ENCODE data around the gene TGIF2. TPM values are rescaled to one million over a fixed set of nuclear protein-coding genes. Genes with fewer than 3 reads are reported as not detected.

Gene TGIF2
- total RNA-seq, 1 experiment from 2014 or later = 71.1 TPM

DNA sequence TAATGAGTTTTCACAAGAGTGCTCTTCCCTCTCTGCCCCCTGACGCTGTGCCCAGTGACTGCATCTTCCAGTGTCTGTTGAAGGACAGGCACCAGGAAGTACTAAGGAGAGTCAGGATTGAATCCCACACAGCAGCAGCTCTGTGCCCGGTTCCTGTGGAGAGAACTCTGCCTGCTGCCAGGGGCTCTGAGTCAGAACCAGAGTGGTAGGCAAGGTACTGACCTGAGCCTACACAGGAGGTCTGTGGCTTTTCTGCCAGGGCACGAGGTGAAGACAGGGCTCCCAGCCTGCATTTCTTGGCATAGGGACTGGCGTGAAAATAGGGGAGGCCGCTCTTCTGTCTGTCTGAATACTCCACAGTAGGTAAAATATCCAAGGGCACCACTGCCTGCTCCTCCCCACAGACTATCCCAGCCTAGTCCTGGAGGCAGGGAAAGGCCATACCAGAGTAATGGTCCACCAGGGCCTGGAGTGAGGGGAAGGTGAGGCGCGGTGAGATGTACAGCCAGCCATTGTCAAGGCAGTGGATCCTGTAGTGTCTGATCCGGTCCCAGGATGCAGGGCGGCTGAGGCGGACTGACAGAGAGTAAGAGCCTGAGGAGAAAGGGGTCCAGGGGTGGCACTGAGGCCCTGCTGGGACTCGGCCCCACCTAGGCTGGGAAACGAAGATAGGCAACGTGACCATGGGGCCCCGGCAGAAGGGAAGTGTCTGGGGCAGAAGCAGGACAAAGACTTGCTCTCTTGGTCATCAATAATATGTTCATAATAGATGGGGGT lies 41.6 kb downstream of the TGIF2 start:
- peaks cover 30% of the 10 kb centered on the region for H3K36me3 Mint-ChIP-seq
- H3K27ac Mint-ChIP-seq = peak overlapping the region; percentile 22; the same call in 1 of the 2 replicates
- no peak overlapping the region for H3K4me3 Mint-ChIP-seq
- ATAC-seq = no peak
- H3K27me3 Mint-ChIP-seq (ENCODE audit: low read depth) = no peaks in the 10 kb centered on the region
- ChIA-PET CTCF (interaction anchor here (1.4 kb wide), 2 partner anchors 10 to 248 kb away, joined by 4 to 5 read pairs; partner anchors contain the start of gene RAB5IF), POLR2A (no interaction called here)
- no peak for DNase-seq (ENCODE audit: low spot score)
- TF ChIP-seq FOXP1 (CRISPR knock-in tag; IDR thresholded peaks at IDR 0.05; ENCODE audit: borderline replicate concordance) (no peak), RORB (CRISPR knock-in tag; IDR thresholded peaks at IDR 0.05) (no peak), IRF2 (CRISPR knock-in tag; IDR thresholded peaks at IDR 0.05; ENCODE audit: borderline replicate concordance, low read depth) (no peak), HMGA2 (CRISPR knock-in tag; IDR thresholded peaks at IDR 0.05) (no peak), AFF4 (CRISPR knock-in tag; IDR thresholded peaks at IDR 0.05; ENCODE audit: borderline replicate concordance) (no peak), HMGXB4 (CRISPR knock-in tag; IDR thresholded peaks at IDR 0.05) (no peak), ESRRA (CRISPR knock-in tag; IDR thresholded peaks at IDR 0.05; ENCODE audit: borderline replicate concordance) (no peak), PRDM15 (CRISPR knock-in tag; IDR thresholded peaks at IDR 0.05) (no peak), CTCF (IDR thresholded peaks at IDR 0.05) (no peak)
- TF ChIP-seq, protein P1, sequence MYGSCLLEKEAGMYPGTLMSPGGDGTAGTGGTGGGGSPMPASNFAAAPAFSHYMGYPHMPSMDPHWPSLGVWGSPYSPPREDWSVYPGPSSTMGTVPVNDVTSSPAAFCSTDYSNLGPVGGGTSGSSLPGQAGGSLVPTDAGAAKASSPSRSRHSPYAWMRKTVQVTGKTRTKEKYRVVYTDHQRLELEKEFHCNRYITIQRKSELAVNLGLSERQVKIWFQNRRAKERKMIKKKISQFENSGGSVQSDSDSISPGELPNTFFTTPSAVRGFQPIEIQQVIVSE (CRISPR knock-in tag; IDR thresholded peaks at IDR 0.05; ENCODE audit: borderline replicate concordance) = no peak
- TF ChIP-seq, protein P2, sequence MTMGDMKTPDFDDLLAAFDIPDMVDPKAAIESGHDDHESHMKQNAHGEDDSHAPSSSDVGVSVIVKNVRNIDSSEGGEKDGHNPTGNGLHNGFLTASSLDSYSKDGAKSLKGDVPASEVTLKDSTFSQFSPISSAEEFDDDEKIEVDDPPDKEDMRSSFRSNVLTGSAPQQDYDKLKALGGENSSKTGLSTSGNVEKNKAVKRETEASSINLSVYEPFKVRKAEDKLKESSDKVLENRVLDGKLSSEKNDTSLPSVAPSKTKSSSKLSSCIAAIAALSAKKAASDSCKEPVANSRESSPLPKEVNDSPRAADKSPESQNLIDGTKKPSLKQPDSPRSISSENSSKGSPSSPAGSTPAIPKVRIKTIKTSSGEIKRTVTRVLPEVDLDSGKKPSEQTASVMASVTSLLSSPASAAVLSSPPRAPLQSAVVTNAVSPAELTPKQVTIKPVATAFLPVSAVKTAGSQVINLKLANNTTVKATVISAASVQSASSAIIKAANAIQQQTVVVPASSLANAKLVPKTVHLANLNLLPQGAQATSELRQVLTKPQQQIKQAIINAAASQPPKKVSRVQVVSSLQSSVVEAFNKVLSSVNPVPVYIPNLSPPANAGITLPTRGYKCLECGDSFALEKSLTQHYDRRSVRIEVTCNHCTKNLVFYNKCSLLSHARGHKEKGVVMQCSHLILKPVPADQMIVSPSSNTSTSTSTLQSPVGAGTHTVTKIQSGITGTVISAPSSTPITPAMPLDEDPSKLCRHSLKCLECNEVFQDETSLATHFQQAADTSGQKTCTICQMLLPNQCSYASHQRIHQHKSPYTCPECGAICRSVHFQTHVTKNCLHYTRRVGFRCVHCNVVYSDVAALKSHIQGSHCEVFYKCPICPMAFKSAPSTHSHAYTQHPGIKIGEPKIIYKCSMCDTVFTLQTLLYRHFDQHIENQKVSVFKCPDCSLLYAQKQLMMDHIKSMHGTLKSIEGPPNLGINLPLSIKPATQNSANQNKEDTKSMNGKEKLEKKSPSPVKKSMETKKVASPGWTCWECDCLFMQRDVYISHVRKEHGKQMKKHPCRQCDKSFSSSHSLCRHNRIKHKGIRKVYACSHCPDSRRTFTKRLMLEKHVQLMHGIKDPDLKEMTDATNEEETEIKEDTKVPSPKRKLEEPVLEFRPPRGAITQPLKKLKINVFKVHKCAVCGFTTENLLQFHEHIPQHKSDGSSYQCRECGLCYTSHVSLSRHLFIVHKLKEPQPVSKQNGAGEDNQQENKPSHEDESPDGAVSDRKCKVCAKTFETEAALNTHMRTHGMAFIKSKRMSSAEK (CRISPR knock-in tag; IDR thresholded peaks at IDR 0.05; ENCODE audit: borderline replicate concordance) = no peak
- TF ChIP-seq, protein P3, sequence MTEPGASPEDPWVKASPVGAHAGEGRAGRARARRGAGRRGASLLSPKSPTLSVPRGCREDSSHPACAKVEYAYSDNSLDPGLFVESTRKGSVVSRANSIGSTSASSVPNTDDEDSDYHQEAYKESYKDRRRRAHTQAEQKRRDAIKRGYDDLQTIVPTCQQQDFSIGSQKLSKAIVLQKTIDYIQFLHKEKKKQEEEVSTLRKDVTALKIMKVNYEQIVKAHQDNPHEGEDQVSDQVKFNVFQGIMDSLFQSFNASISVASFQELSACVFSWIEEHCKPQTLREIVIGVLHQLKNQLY (CRISPR knock-in tag; IDR thresholded peaks at IDR 0.05) = no peak
- TF ChIP-seq, protein P4, sequence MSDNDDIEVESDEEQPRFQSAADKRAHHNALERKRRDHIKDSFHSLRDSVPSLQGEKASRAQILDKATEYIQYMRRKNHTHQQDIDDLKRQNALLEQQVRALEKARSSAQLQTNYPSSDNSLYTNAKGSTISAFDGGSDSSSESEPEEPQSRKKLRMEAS (CRISPR knock-in tag; IDR thresholded peaks at IDR 0.05) = no peak
- H3K4me1 Mint-ChIP-seq = no peaks in the 10 kb centered on the region
- H3K9me3 Mint-ChIP-seq = no peaks in the 10 kb centered on the region
